H1 (cell line): ENCODE measurements around the gene RELCH.

ENCODE experiments used
- ATF3 ChIP-seq: IDR thresholded peaks from 2 replicates; pipeline ENCODE4 v1.6.1; 2011; ENCODE audit warnings: low read depth, mild to moderate bottlenecking, low read length; ENCODE audit not compliant: insufficient read depth
- BACH1 ChIP-seq: IDR thresholded peaks from 2 replicates; pipeline ENCODE4 v1.6.1; 2012; ENCODE audit warnings: low read length, improper control_type of control experiment
- CTBP2 ChIP-seq: IDR thresholded peaks from 2 replicates; pipeline ENCODE4 v1.7.0; 2011; ENCODE audit warnings: borderline replicate concordance, mild to moderate bottlenecking, moderate library complexity, mixed read lengths, low read length; ENCODE audit not compliant: insufficient read depth, insufficient read length
- CTCF ChIP-seq, 3 experiments: IDR thresholded peaks; 1 replicate in 2 of 3; 2 replicates in 1 of 3; pipeline versions ENCODE4 v1.5.1 to v1.6.1; 2011; ENCODE audit warnings: low read length in 3 of 3, mild to moderate bottlenecking in 3 of 3, inconsistent platforms in 2 of 3, low read depth in 1 of 3, moderate library complexity in 1 of 3; ENCODE audit not compliant: insufficient read depth in 1 of 3; ENCODE audit errors: control extremely low read depth in 1 of 3
- EGR1 ChIP-seq: IDR thresholded peaks from 2 replicates; pipeline ENCODE4 v1.6.1; 2011; ENCODE audit warnings: low read depth, low read length, borderline replicate concordance
- EP300 ChIP-seq, 2 experiments: IDR thresholded peaks; 1 replicate in 1 of 2; 2 replicates in 1 of 2; pipeline ENCODE4 v1.6.1; 2011 to 2012; ENCODE audit warnings: low read depth in 2 of 2, low read length in 2 of 2, mild to moderate bottlenecking in 2 of 2, borderline replicate concordance in 1 of 2, inconsistent platforms in 1 of 2, moderate library complexity in 1 of 2
- EZH2 ChIP-seq: fragments of 200-600 bp; sonication (generic); IDR thresholded peaks from 2 replicates; pipeline ENCODE4 v1.7.1; 2012; ENCODE audit warnings: low read depth, mild to moderate bottlenecking, moderate library complexity, low read length, inconsistent platforms; ENCODE audit not compliant: severe bottlenecking
- JUN ChIP-seq: IDR thresholded peaks from 2 replicates; pipeline ENCODE4 v1.6.1; 2011; ENCODE audit warnings: low read depth, mild to moderate bottlenecking, improper control_type of control experiment, low read length
- POLR2A ChIP-seq, 2 experiments: IDR thresholded peaks; 1 replicate in 1 of 2; 2 replicates in 1 of 2; pipeline ENCODE4 v1.6.1; 2011; ENCODE audit warnings: low read depth in 2 of 2, low read length in 2 of 2, mild to moderate bottlenecking in 2 of 2; ENCODE audit errors: control extremely low read depth in 1 of 2
- POLR2AphosphoS5 ChIP-seq: IDR thresholded peaks from 2 replicates; pipeline ENCODE4 v1.6.1; 2011; ENCODE audit warnings: low read depth, low read length
- TAF1 ChIP-seq: IDR thresholded peaks from 2 replicates; pipeline ENCODE4 v1.6.1; 2011; ENCODE audit warnings: mild to moderate bottlenecking, low read depth, low read length
- ZNF274 ChIP-seq: IDR thresholded peaks from 2 replicates; pipeline ENCODE4 v1.7.0; 2012; ENCODE audit warnings: low read length, borderline replicate concordance; ENCODE audit errors: extremely low read depth

- TF ChIP-seq CTCF (IDR thresholded peaks at IDR 0.05; ENCODE audit: control extremely low read depth in 1 of 3, insufficient read depth in 1 of 3, low read depth in 1 of 3, low read length in 3 of 3) (no peak), POLR2A (IDR thresholded peaks at IDR 0.05; ENCODE audit: control extremely low read depth in 1 of 2, low read depth in 2 of 2, low read length in 2 of 2) (no peak), EP300 (IDR thresholded peaks at IDR 0.05; ENCODE audit: borderline replicate concordance in 1 of 2, low read depth in 2 of 2, low read length in 2 of 2) (no peak), POLR2AphosphoS5 (no peak), CTBP2 (no peak), BACH1 (no peak), EZH2 (no peak), ZNF274 (no peak), ATF3 (no peak), EGR1 (no peak), JUN (no peak), TAF1 (no peak)
Observed at GRCh38 chr18:62175521-62175920, 11.5 kb upstream of the RELCH start.
